T-helper 9 cell (primary cell): ENCODE results near the gene HOXD8.
A peak's percentile ranks its signal among the peaks of the same experiment; 100 is the strongest.

Experiments
- DNase-seq: peaks from one replicate; pipeline ENCODE4 v3.0.0-alpha.2; 2020

The HOXD8 gene

DNA sequence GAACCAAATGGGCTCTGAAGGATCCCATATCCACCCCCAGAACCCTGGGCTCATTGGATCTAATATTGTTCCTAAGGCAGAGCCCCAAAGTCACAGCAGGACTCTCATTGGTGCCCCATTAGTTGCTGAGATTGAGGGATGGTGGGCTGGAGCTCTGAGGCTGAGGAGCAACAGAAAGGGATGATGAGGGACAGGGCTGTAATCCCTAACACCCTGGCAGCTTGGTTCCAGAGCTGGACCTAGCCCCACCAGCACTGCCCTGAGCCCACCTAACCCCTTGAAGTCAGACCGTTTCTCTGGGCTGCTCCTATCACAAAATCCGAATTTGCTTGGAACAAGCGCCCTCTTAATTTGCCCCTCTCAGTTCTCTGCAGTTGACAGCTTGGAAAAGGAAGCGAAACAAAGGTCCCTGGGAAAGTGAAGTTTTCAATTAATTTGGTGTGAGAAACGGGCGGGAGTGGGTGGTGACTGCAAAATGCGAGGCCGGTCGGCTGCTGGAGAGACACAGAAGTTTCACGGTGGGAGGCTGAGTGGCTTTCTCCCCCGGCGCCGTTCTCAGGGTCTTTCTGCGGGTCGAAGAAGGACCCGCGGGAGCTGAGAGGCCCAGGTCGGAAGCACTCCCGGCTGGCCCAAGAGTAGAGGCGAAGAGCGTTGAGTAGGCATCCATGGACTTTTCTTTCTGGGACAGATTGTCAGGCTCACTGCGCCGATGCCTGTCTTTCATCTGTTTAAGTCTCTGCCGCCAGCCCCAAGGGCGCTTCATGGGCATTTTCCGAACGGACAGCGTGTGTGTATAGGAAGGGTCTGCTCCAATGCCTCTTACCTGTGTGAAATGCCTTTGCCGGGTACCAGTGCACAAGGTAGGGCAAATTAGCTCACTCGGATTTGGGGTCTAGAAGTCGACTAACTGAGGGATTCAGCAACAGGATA, 37.9 kb upstream of the HOXD8 start:
- no peak for DNase-seq

DNA sequence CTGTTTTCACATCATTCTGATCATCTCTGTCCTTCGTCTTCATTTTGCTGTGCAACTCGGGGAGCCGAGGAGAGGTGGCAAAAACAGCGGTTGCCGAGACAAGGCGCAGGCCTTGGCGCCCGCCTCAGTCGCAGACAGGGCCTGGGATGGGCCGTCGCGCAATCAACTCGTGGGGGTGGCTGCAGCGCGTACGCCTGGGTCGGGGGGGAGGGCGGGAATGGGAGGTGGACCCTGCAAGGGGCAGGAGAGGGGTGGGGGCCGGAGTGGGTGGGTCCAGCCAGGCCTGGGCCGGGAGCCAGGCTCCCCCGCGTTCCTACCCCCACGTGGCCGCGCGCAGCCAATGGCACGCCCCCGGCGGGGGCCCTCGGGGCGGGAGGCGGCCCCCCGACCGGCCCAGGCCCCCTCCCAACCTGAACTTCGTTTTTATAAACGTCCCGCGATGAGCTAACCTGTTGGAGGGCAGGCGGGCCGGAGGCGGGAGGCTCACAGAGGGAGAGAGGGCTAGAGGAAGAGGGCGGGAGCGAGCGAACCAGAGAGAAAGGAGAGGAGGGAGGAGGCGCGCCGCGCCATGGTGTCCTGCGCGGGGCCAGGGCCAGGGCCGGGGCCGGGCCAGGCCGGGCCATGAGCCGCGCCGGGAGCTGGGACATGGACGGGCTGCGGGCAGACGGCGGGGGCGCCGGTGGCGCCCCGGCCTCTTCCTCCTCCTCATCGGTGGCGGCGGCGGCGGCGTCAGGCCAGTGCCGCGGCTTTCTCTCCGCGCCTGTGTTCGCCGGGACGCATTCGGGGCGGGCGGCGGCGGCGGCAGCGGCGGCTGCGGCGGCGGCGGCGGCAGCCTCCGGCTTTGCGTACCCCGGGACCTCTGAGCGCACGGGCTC, 37.0 kb upstream of the HOXD8 start, which contains the start of gene HOXD13:
TSS of gene HOXD13 (plus strand) at position 452 of the 875 bp plus-strand sequence. CDS start at position 622, 170 bp downstream.
- DNase-seq, result no peak

GRCh38 chr2:176093145-176093897, 36.2 kb upstream of the HOXD8 start:
- DNase-seq, result no peak

DNA sequence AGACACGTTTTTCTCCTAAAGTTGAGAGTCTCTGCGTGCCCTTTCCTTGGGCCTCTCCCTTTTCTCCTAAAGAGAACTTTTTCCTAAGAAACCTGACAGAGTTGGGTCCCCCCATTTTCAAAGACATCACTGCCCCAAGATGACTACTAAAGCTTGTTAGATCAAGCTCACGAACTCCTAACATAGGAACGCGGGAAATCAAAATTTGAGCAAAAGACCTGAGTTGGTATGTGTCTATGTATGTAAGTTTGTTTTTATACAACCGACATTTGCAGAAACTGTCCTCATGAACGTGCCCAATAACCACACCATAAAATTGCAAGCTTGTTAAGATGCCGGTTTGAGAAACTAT, 35.6 kb upstream of the HOXD8 start:
- DNase-seq, result no peak

DNA sequence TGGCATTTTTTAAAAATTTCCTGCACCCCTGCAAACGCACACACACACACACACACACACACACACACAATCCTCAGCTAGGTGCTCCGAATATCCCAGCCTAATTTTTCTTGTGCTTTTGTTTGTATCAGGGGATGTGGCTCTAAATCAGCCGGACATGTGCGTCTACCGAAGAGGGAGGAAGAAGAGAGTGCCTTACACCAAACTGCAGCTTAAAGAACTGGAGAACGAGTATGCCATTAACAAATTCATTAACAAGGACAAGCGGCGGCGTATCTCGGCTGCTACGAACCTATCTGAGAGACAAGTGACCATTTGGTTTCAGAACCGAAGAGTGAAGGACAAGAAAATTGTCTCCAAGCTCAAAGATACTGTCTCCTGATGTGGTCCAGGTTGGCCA, 35.2 kb upstream of the HOXD8 start:
- no peak for DNase-seq

GRCh38 chr2:176095421-176095820, 34.1 kb upstream of the HOXD8 start:
- DNase-seq, result no peak

DNA sequence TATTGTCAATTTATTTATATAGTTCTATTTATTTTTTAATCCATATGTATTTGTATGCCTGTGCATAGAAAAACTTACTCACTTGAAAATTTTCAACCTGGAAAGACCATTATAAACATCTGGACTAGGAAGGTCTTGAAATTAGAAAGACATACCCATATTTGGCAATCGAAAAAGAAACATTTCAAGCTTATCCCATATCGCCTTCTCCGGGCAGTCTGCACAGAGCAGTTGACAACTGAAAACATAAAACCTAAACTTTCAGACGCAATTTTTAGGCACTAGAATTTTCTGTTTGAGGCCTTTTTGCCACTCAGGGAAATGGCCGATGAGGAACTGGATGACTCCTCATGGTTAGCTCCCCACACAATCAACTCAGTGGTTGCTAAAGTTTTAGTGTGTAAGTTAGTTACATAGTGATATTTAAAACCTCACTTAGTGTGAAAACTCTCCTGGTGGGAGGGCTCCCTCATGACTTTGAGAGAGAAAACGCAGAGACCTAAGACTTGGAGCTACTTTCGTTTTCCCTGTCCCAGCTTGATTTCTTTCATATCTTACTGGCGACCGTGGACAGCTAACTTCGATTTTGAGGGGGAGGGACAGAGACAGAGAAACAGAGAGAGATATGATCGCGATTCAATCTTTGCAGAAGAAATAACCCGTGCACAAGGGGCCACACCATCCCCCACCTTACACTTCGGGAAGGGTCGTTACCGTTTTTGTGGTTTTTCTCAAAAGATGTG, 33.1 kb upstream of the HOXD8 start:
- no peak for DNase-seq

DNA sequence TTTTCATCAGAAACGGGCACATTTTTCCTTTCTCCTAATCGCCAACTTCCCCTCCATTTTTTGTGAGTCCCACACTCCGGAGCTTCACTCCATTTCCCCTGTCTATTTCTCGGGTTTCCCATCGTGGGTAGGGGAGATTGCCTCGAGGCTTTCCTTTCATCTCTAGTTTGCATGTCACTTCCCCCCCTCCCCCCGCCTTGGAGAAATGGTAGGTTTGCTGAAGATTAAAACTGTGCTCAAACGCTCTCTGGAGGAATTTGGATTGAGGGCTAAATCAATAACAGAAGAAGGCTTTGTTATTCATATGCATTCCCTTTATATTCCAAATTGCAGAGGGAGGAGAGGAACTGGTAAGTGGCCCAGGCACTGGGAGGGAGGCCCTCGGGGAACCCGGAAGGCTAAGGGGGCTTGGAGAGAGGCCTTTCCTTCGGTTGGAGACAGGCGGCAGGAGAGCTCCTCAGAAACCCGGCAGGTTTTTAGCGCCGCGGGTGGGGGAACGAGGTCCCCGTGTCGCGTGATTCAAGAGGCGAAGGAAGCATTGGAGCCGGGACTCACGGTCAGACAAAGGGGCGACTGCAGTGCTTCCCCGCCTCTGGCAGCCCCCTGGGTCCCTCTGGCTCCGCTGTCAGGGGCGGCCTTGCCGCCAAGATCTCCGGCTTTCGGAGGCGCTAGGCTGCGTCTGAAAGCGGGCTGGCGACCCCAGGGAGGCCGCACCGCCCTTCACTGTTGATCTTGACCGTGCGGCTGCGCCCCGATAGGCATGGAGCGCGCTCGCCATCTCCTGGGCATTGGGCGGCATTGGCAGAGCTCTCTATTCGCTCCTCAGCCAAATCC, 32.3 kb upstream of the HOXD8 start:
- DNase-seq, result peak; percentile 45

GRCh38 chr2:176097820-176098365, 31.6 kb upstream of the HOXD8 start:
- DNase-seq, result no peak

DNA sequence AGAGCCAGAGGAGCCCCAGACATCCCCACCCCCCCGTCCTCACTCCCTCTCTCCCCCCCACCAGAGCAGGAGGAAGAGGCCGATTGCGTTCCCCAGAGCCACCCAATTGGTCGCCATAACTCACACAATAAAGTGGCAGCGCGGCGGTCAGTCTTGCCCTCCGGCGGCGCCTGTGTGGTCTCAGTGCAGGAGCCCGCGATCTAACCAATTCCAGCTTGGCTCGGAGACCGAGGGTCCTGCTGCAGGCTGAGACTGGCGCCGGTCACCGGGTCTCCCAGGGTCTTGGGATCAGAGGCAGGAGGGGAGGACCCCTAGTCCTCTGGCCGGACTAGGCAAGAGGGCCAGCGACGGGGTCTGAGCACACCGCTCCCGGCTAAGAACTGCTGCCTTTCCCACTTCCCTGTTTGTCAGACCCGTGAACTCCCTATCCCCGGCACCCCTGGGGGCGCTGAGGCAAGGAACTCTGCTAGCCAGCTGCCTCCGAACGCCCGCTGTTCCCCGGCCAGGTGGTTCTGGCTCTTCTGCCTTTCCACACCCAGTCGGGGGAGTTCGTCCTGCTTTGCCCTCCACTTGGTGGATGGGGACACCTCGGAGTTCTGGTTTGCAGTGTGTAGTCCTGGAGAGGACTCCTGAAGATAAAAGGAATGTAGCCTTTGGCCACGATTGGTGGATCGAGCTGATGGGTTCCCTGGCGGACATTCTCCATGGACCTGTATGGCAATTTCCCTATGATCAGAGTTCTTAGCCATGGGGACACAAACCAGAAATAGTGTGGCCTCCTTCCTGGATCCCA, 30.9 kb upstream of the HOXD8 start:
- DNase-seq, result no peak

- no peak for DNase-seq
These were observed 30.3 kb upstream of the HOXD8 start for GRCh38 chr2:176099159-176099727.

GRCh38 chr2:176099728-176100546, 29.6 kb upstream of the HOXD8 start, which contains the start of gene HOXD12:
HOXD12 (plus strand) TSS chr2:176099795; CDS start chr2:176099802, 7 bp downstream.
- DNase-seq, result no peak

DNA sequence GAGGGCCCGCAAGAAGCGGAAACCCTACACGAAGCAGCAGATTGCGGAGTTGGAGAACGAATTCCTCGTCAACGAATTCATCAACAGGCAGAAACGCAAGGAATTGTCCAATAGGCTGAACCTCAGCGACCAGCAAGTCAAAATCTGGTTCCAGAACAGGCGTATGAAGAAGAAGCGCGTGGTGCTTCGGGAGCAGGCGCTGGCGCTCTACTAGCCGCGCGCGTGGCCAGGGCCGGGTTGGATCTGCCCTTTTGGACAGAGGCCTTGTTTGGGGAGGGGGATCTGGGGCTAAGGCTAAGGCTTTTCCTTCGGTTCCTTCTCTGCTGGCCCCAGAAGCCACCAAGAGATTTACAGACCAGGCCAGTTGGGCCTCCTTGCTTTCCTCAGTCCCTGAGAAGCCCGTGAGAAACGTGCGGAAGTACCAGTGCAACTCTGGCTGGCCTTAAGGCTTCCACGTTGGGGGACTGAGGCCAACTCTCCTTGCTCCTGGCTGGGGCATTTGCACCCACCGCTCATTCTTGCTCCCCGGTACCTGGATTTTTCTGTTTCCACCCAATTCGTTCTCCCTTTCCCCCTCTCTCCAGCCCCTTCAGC, 28.9 kb upstream of the HOXD8 start:
- no peak for DNase-seq

DNA sequence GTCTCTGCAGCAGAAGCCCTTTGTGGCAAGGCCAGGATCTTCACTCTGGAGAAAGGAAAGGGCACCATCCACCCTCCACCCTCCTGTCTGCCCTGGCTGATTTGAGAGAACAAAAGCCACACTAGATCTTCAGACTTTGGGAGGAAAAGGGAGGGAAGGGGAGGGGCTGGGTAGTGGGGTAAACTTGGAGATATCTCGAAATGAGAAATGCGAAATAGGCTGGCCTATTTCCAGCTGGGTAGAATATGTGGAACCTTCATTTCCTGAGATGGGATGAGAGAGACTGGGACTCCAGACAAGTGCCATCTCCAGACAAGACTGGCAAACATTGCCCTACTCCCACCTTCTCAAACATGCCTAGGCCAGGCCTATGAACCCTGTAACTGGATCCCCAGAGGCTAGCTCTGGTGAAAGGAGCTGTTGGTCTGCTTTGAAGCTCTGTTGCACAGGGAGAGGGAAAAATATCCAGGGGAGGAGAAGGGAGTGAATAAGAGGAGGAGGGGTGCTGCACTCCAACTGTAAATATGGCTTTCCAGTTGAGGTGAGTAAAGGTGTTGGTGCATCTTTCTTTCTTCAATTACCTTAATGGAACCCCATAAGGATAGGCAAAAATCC, 28.2 kb upstream of the HOXD8 start:
- DNase-seq, result no peak

- DNase-seq, result no peak
These were observed 27.7 kb upstream of the HOXD8 start for GRCh38 chr2:176101842-176102241.

- DNase-seq, result no peak
These were observed 27.1 kb upstream of the HOXD8 start for GRCh38 chr2:176102309-176102866.

- no peak for DNase-seq
These were observed 26.3 kb upstream of the HOXD8 start for GRCh38 chr2:176103194-176103593.
